GM18505 (cell line): ENCODE results near the gene PRPF40A.

Experiments used
- ATAC-seq: cut with Tn5 transposase; IDR thresholded peaks from one replicate; pipeline ENCODE4 v1.9.1; 2021; ENCODE audit not compliant: unreplicated experiment
- POLR2A ChIP-seq: IDR thresholded peaks from 4 replicates; pipeline ENCODE4 v1.6.1; 2011; ENCODE audit warnings: borderline replicate concordance; ENCODE audit not compliant: insufficient read depth, insufficient read length; ENCODE audit errors: extremely low read depth

PRPF40A gene

GRCh38 chr2:152613235-152613634, 104.0 kb downstream of the PRPF40A start:
- peak; percentile 40 for ATAC-seq
- no peak for TF ChIP-seq POLR2A

- TF ChIP-seq POLR2A = no peak
- ATAC-seq = peak; percentile 79
These were observed 105.6 kb downstream of the PRPF40A start for GRCh38 chr2:152611458-152612231.

GRCh38 chr2:152609699-152610098, 107.6 kb downstream of the PRPF40A start:
- no peak for TF ChIP-seq POLR2A
- ATAC-seq = no peak

- no peak for TF ChIP-seq POLR2A
- ATAC-seq = no peak
These were observed 108.1 kb downstream of the PRPF40A start for GRCh38 chr2:152609154-152609553.

GRCh38 chr2:152607793-152608300, 109.4 kb downstream of the PRPF40A start:
- ATAC-seq = no peak
- no peak for TF ChIP-seq POLR2A

GRCh38 chr2:152606941-152607340, 110.3 kb downstream of the PRPF40A start:
- no peak for TF ChIP-seq POLR2A
- no peak for ATAC-seq

GRCh38 chr2:152606081-152606480, 111.2 kb downstream of the PRPF40A start:
- TF ChIP-seq POLR2A = no peak
- ATAC-seq = no peak

- no peak for ATAC-seq
- no peak for TF ChIP-seq POLR2A
These were observed 114.1 kb downstream of the PRPF40A start for GRCh38 chr2:152603166-152603565.

GRCh38 chr2:152602750-152603149, 114.5 kb downstream of the PRPF40A start:
- ATAC-seq = no peak
- TF ChIP-seq POLR2A = no peak
